Nephron (organoid): ENCODE results near the gene PHPT1.
"Not testable (repeated sequence)": the region's sequence is repeated elsewhere in the genome, so short reads cannot be mapped to it uniquely, and the experiment has no call there.

Experiments used
- H3K27ac Mint-ChIP-seq, 3 experiments: 2 replicates each; pipeline ENCODE4 v1.8.0; 2020; ENCODE audit warnings: mixed read lengths in 3 of 3, mild to moderate bottlenecking in 2 of 3, moderate library complexity in 1 of 3
- H3K27me3 Mint-ChIP-seq: 2 replicates; pipeline ENCODE4 v1.8.0; 2021; ENCODE audit warnings: low read depth, mild to moderate bottlenecking, moderate library complexity, mixed read lengths
- H3K36me3 Mint-ChIP-seq: 2 replicates; pipeline ENCODE4 v1.8.0; 2020; ENCODE audit warnings: low read depth, mixed read lengths
- H3K4me1 Mint-ChIP-seq: 2 replicates; pipeline ENCODE4 v1.8.0; 2020; ENCODE audit warnings: mixed read lengths
- H3K4me3 Mint-ChIP-seq, 3 experiments: 2 replicates each; pipeline ENCODE4 v1.8.0; 2020; ENCODE audit warnings: mild to moderate bottlenecking in 3 of 3, mixed read lengths in 3 of 3, moderate library complexity in 2 of 3
- H3K9me3 Mint-ChIP-seq: 2 replicates; pipeline ENCODE4 v1.8.0; 2020; ENCODE audit warnings: mixed read lengths
- CTCF ChIP-seq, 3 experiments: fragments of 200-600 bp; sonication (generic); IDR thresholded peaks; one replicate each; pipeline ENCODE4 v1.5.0; 2021; ENCODE audit warnings: antibody characterized with exemption in 3 of 3; ENCODE audit not compliant: unreplicated experiment in 3 of 3

Gene PHPT1

GRCh38 chr9:136831002-136831719, 18.0 kb upstream of the PHPT1 start:
- peaks cover 16% of the 10 kb centered on the region for H3K36me3 Mint-ChIP-seq

GRCh38 chr9:136831720-136832104, 17.5 kb upstream of the PHPT1 start:
- peaks cover 16% of the 10 kb centered on the region for H3K36me3 Mint-ChIP-seq
- TF ChIP-seq CTCF (IDR thresholded peaks at IDR 0.05; ENCODE audit: unreplicated experiment in 3 of 3), result no peak
- no peak overlapping the region for H3K27ac Mint-ChIP-seq
- H3K4me1 Mint-ChIP-seq, result peaks cover 4% of the 10 kb centered on the region
- no peaks in the 10 kb centered on the region for H3K9me3 Mint-ChIP-seq
- no peaks in the 10 kb centered on the region for H3K27me3 Mint-ChIP-seq
- no peak overlapping the region for H3K4me3 Mint-ChIP-seq

More at GRCh38 chr9:136831002-136831719, 18.0 kb upstream of the PHPT1 start:
- Mint-ChIP-seq H3K9me3 (no peaks in the 10 kb centered on the region), H3K27ac (no peak overlapping the region), H3K4me3 (no peak overlapping the region), H3K4me1 (peaks cover 4% of the 10 kb centered on the region), H3K27me3 (no peaks in the 10 kb centered on the region)
- no peak for TF ChIP-seq CTCF (IDR thresholded peaks at IDR 0.05; ENCODE audit: unreplicated experiment in 3 of 3)

- peaks cover 4% of the 10 kb centered on the region for H3K4me1 Mint-ChIP-seq
- no peak overlapping the region for H3K27ac Mint-ChIP-seq
- H3K36me3 Mint-ChIP-seq, result peaks cover 16% of the 10 kb centered on the region
- no peak overlapping the region for H3K4me3 Mint-ChIP-seq
- H3K27me3 Mint-ChIP-seq, result no peaks in the 10 kb centered on the region
- TF ChIP-seq CTCF (IDR thresholded peaks at IDR 0.05; ENCODE audit: unreplicated experiment in 3 of 3), result no peak
- no peaks in the 10 kb centered on the region for H3K9me3 Mint-ChIP-seq
Observed at GRCh38 chr9:136832581-136832980, 16.6 kb upstream of the PHPT1 start.

- not testable (repeated sequence) for H3K4me3 Mint-ChIP-seq, H3K27me3 Mint-ChIP-seq, H3K4me1 Mint-ChIP-seq, H3K9me3 Mint-ChIP-seq, H3K27ac Mint-ChIP-seq
- peaks cover 16% of the 10 kb centered on the region for H3K36me3 Mint-ChIP-seq
Observed at GRCh38 chr9:136833381-136834048, 15.7 kb upstream of the PHPT1 start.

- Mint-ChIP-seq H3K4me3 (no peak overlapping the region), H3K4me1 (peaks cover 11% of the 10 kb centered on the region), H3K9me3 (no peaks in the 10 kb centered on the region), H3K27ac (no peak overlapping the region), H3K36me3 (peaks cover 13% of the 10 kb centered on the region), H3K27me3 (no peaks in the 10 kb centered on the region)
- no peak for TF ChIP-seq CTCF (IDR thresholded peaks at IDR 0.05; ENCODE audit: unreplicated experiment in 3 of 3)
Observed at GRCh38 chr9:136835162-136835931, 13.9 kb upstream of the PHPT1 start.
